Measurements from ENCODE around the gene FNDC3B.

FNDC3B gene

DNA sequence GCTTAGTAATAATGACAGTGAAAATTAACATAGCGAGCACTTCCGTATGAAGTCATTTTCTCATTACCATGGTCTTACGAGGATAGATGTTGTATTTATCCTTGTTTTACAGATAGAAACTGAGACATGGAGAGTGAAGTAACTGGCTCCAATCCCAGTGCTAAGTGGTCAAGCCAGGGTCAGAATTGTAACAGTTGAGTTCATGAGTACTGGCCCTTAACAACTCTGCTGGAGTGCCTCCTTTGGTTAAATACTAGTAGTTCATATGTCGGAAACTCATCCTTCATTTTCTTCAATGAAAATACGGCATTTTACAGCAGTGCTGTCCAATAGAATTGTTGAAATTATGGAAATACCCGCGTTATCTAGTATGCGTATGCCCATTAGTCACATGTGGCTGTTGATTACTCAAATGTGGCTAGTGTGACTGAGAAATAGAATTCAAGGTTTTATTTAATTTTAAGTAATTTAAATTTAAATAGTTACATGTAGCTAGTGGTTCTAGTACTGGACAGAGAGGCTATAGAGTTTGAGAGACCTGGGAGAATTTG is 32.5 kb downstream of the FNDC3B start:
- TF ChIP-seq GATA3 (IDR thresholded peaks at IDR 0.05; ENCODE audit: low read depth, low read length): no peak
- no peak for TF ChIP-seq GATA2 (IDR thresholded peaks at IDR 0.05; ENCODE audit: low read depth, low read length)

DNA sequence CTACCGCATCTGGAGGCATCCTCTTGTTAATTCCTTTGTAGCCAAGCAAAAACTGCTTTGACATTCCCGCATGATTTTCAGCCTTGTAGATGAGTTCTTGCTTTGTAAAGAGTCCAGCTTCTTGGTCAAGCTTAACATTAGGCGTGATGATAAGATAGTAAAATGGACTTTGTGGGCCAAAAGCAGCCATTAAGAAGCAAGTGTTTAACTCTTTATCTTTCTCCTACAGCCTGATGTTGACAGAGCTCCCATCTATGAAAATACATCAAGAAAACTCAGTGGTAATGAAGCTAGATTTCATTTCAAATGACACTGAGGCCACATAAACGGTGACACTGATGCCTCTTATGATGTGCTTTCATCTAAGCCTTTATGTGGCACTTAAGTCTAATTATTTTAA is 33.2 kb downstream of the FNDC3B start:
- TF ChIP-seq GATA3 (IDR thresholded peaks at IDR 0.05; ENCODE audit: low read depth, low read length) (no peak), GATA2 (IDR thresholded peaks at IDR 0.05; ENCODE audit: low read depth, low read length) (no peak)

DNA sequence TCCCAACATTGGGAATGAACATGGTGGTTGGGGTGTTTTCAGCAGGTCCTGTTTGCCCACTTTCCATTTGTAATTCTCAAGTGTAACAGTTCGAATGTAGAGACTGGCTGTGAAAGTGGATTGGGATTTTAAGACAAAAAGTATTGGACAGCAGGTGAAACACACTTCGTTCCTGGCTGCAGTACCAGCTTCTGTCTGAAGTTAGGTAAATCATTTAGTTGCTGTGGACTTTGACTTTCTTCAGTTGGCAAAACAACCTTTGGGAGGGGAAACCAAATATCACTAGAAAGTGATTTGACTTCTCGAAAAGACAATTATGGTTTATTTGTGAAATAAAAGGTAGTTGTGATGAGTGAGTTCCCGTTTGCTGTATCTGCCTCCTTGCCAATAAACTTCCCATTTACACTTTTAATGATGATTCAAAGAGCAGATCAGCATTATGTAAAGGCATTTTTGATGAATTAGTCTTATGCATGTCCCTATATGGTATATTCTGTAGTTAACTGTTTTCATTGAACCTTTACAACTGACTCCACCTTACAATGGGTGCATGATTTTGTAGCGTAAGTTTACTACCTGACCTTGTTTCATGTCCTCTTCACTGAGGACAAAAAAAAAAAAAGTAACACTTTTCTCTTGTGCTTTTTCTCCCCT is 34.0 kb downstream of the FNDC3B start:
- no peak for TF ChIP-seq GATA2 (IDR thresholded peaks at IDR 0.05; ENCODE audit: low read depth, low read length)
- TF ChIP-seq GATA3 (IDR thresholded peaks at IDR 0.05; ENCODE audit: low read depth, low read length): no peak

DNA sequence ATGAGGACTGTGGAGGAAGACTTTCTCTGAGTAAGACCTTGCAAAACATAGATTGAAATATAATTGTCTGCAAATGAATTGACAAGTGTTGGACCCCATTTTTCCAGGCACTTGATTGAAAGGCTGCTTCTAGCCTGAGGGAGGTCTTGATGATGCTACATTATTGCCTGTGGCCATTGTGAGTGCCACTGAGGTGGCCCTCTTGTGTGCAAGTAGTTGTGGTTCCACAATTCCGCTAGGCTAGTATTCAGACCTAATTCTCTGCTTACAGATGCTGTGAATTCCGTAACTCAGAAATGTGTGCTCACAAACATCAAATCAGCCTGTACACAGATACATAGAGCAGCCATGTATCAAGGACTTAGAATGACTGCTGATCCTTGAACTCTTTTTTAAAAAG is 34.7 kb downstream of the FNDC3B start:
- TF ChIP-seq GATA3 (IDR thresholded peaks at IDR 0.05; ENCODE audit: low read depth, low read length) (no peak), GATA2 (IDR thresholded peaks at IDR 0.05; ENCODE audit: low read depth, low read length) (no peak)

DNA sequence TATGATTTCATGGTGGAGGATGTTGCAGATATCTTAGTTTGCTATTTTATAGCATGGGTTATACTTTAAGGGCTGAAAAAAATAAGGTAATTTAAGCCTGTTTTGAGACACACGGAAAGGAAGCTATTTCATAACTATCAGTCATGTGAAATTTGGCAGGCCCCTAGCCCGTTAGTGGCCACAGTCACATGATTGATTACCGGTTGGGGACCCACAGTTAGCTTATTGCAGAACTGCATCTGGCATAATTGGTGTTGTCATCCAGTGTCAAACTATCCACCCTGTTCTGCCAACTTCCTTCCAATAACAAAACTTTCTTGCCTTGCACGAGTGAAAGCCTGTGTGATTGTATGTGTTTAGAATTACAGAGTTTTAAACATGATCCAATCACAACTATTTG is 35.2 kb downstream of the FNDC3B start:
- no peak for TF ChIP-seq GATA3 (IDR thresholded peaks at IDR 0.05; ENCODE audit: low read depth, low read length)
- no peak for TF ChIP-seq GATA2 (IDR thresholded peaks at IDR 0.05; ENCODE audit: low read depth, low read length)

DNA sequence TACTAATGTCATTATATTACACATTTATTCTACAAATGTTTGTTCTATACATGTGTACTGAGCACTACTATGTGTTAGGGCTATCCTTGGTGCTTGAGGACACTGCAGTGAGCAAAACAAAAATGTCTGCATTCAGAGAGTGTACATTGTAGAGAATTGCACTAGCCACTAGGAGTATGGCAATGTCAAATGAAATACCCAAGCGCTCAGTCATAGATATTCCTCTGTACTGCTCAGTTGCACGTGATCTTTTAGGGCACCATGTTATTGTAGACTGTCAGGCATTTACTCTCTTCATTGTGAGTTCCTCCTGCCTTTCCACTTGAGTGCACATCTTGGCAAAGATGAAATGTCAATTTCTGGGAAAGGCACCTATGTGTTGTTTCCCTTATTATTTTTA is 36.8 kb downstream of the FNDC3B start:
- TF ChIP-seq GATA2 (IDR thresholded peaks at IDR 0.05; ENCODE audit: low read depth, low read length) (no peak), GATA3 (IDR thresholded peaks at IDR 0.05; ENCODE audit: low read depth, low read length) (no peak)

DNA sequence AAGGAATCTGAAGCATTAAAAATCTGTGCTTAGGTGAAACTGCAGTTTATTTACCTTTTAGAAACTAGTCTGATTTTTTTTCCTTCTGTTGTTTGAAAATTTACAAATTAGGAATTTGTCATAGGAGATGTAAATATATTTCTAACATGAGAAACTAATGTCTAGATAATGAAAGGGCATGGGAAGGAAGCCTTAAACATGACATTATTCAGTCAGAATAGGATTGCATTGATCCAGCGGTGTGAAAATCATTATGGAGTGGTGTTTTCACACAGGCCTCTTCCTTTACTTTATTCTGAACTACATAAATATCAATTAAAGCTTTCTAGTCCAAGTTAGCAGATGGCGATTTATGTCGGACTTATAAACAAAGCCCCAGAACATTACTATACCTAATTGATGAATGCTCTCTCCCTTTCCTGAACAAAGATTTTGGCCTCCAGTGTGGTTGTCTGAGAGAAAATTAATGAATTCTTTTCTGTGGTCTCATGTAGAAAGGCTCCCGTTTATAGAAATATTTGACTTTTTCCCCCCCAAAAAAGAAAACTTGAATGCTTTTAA is 37.9 kb downstream of the FNDC3B start:
- TF ChIP-seq GATA2 (IDR thresholded peaks at IDR 0.05; ENCODE audit: low read depth, low read length): no peak
- TF ChIP-seq GATA3 (IDR thresholded peaks at IDR 0.05; ENCODE audit: low read depth, low read length): no peak

DNA sequence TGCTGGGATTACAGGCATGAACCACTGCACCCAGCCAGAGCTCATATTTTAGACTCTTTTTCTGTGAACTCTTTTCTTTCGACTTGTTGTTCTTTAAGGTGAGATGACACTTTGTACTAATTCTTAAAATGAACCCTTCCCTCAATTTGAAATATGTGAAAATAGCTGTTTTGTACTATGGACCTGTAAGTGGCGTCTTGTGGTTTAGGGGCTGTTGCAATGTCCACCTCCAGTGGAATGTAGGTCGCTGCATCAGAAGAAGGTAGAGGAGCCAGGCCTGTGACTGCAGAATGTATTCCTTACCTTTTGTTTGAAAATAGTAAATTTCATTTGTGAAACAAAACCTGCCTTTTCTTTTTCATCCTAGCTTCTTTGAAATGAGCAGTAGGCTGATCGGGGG is 38.9 kb downstream of the FNDC3B start:
- TF ChIP-seq GATA3 (IDR thresholded peaks at IDR 0.05; ENCODE audit: low read depth, low read length) (no peak), GATA2 (IDR thresholded peaks at IDR 0.05; ENCODE audit: low read depth, low read length) (no peak)

DNA sequence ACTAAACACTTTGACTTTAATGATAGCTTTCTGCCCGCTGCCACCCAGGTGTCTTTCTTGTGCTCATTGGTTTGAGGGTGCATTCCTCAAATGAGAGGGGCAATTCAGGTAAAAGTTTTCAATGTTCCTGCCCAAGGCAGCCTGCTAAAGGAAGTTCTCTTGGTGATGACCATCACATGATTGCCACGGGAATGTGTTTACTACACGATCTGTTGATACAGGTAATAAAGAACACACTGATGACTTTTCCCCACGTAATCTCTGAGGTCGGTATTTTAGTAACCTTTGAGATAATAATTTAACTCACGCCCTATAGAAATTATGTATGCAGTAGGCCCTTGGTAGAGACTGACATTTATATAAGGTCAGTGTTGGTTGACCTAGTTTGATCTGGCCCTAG is 39.3 kb downstream of the FNDC3B start:
- no peak for TF ChIP-seq GATA3 (IDR thresholded peaks at IDR 0.05; ENCODE audit: low read depth, low read length)
- no peak for TF ChIP-seq GATA2 (IDR thresholded peaks at IDR 0.05; ENCODE audit: low read depth, low read length)

DNA sequence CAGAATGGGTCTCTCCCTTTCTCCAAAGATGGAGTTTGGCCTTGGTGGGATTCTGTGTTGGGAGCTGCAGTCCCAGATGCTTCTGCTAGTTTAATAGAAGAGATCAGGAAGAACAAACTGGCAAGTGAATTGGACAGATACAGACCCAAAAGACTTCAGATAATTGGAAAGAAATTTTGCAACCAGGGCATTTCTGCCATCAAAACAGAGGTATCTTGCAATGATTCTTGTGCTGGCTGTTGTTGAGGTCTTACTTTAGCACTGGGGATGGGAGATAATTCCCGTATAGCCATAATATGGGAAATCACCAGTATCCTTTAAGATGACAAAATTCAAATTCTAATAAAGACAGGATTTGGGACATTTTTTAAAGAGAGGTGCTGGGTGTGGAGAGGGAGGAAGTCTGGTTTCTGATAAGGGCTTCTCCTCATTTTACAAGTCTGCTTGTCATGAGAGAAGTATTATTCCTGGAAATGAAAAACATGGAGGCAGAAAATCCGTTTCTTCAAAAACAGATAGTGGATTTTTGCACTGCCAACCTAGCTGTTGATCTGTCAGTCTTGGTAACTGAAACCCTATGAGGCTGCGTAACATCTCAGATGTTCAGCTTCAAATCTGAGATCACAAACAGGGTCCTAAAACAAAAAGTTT is 40.1 kb downstream of the FNDC3B start:
- TF ChIP-seq GATA3 (IDR thresholded peaks at IDR 0.05; ENCODE audit: low read depth, low read length) (no peak), GATA2 (IDR thresholded peaks at IDR 0.05; ENCODE audit: low read depth, low read length) (no peak)

DNA sequence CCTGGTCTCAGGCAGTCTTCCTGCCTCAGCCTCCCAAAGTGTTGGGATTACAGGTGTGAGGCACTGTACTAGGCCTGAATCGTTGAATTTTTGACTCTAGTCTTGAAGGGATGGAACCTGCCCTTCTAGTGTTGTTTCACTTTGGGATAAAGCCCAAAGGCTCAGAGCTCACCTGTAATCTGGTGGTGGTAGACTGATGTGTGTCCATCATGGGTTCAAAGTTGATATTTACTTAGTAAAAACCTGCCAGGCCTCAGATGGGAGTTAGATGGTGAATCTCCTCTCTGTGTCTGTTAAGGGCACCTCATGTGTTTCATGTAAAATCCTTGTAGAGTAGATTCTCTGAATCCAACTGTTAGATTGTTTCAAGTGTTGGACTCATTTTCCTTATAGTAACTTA is 41.1 kb downstream of the FNDC3B start:
- no peak for TF ChIP-seq GATA3 (IDR thresholded peaks at IDR 0.05; ENCODE audit: low read depth, low read length)
- no peak for TF ChIP-seq GATA2 (IDR thresholded peaks at IDR 0.05; ENCODE audit: low read depth, low read length)

DNA sequence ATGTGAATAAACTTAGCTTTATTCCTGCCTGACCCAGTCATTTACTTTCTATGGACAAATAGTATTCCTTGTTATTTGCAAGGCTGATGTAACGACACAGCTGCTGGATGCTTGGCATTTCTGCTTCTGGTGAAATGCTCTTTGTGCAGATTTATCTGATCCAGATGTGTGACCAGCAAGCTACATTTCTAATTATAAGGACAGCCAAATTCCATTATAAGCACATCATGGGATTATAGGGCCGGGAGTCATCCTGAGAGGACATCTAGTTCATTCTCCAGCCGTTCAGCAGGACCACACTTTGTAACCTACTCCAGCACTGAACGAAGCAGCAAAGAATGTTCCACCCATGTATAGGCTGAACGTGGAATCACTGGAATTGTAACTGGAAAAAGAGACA is 42.9 kb downstream of the FNDC3B start:
- TF ChIP-seq GATA3 (IDR thresholded peaks at IDR 0.05; ENCODE audit: low read depth, low read length) (no peak), GATA2 (IDR thresholded peaks at IDR 0.05; ENCODE audit: low read depth, low read length) (peak; percentile 28; the same call in 1 of the 2 replicates)

DNA sequence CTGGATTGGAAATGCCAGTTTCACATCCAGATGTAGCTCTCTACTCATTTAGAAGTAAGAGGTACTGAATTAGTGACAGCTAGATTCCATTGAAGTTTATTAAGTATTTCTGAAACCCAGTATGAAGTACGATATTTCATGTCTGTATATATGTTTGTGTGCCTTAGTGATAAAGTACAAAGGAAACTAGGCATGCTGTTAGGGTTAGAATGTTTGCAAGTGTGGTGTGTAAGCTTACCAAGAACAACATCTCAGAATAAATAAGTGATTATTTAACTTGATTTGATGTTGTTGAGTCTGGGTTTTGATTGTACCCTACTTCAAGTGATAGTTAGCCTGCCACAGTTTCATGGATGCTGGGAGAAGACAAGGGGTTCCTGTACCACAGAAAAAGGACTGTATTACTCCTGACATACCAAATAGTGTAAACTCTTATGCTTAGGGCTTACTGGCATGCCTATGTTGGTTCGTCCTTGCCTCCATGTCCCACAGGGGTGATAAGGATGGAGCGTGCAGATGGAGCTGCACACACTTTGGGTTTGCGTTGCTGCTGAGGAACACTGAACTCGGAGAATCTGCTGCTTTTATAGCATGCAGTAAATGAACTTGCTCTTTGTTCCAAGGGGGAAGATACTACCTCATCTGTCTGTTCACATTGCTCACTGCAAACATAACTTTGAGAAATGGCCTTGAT is 43.6 kb downstream of the FNDC3B start:
- TF ChIP-seq GATA2 (IDR thresholded peaks at IDR 0.05; ENCODE audit: low read depth, low read length) (no peak), GATA3 (IDR thresholded peaks at IDR 0.05; ENCODE audit: low read depth, low read length) (no peak)

DNA sequence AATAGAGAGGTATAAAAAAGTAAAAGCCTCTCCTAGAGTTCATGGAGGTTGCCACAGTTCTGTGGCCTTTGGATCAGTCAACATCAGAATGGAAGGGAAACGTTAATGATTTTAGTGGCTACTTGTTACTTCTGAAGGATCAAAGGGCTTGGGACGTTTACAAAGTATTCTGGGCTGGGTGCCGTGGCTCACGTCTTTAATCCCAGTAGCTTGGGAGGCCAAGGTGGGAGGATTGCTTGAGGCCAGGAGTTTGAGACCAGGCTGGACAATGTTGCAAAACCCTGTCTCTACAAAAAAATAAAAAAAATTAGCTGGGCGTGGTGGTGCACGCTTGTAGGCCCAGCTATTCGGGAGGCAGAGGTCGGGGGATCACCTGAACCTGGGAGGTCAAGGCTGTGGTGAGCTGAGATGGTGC is 44.6 kb downstream of the FNDC3B start:
- TF ChIP-seq GATA2 (IDR thresholded peaks at IDR 0.05; ENCODE audit: low read depth, low read length) (no peak), GATA3 (IDR thresholded peaks at IDR 0.05; ENCODE audit: low read depth, low read length) (no peak)
